Nephron (organoid): ENCODE results near the gene CLIC5.

ENCODE experiments used
- H3K27ac Mint-ChIP-seq, 3 experiments: 2 replicates each; pipeline ENCODE4 v1.8.0; 2020; ENCODE audit warnings: mixed read lengths in 3 of 3, mild to moderate bottlenecking in 2 of 3, moderate library complexity in 1 of 3
- H3K27me3 Mint-ChIP-seq: 2 replicates; pipeline ENCODE4 v1.8.0; 2021; ENCODE audit warnings: low read depth, mild to moderate bottlenecking, moderate library complexity, mixed read lengths
- H3K36me3 Mint-ChIP-seq: 2 replicates; pipeline ENCODE4 v1.8.0; 2020; ENCODE audit warnings: low read depth, mixed read lengths
- H3K4me1 Mint-ChIP-seq: 2 replicates; pipeline ENCODE4 v1.8.0; 2020; ENCODE audit warnings: mixed read lengths
- H3K4me3 Mint-ChIP-seq, 3 experiments: 2 replicates each; pipeline ENCODE4 v1.8.0; 2020; ENCODE audit warnings: mild to moderate bottlenecking in 3 of 3, mixed read lengths in 3 of 3, moderate library complexity in 2 of 3
- H3K9me3 Mint-ChIP-seq: 2 replicates; pipeline ENCODE4 v1.8.0; 2020; ENCODE audit warnings: mixed read lengths
- CTCF ChIP-seq, 3 experiments: fragments of 200-600 bp; sonication (generic); IDR thresholded peaks; one replicate each; pipeline ENCODE4 v1.5.0; 2021; ENCODE audit warnings: antibody characterized with exemption in 3 of 3; ENCODE audit not compliant: unreplicated experiment in 3 of 3

Gene CLIC5

DNA sequence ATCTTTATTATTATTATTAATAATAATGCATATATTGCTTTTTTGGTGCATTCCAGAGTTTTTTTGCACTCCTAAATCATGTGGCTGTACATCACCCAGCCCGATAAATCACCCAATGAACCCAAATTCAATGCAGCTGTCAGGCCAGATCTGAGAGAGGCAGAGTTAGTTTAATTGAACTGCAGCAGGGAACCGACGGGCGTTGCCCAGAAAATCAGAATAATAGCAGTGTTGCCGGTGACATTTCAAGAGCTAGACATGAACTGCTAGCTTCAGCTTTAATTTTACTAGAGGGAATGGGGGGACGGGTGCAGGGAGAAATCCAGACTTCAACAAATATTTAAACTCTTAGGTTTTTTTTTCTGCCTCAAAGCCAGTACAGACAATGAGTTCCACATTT lies 135.0 kb downstream of the CLIC5 start:
- H3K27me3 Mint-ChIP-seq: peaks cover 3% of the 10 kb centered on the region
- no peak for TF ChIP-seq CTCF (IDR thresholded peaks at IDR 0.05; ENCODE audit: unreplicated experiment in 3 of 3)

DNA sequence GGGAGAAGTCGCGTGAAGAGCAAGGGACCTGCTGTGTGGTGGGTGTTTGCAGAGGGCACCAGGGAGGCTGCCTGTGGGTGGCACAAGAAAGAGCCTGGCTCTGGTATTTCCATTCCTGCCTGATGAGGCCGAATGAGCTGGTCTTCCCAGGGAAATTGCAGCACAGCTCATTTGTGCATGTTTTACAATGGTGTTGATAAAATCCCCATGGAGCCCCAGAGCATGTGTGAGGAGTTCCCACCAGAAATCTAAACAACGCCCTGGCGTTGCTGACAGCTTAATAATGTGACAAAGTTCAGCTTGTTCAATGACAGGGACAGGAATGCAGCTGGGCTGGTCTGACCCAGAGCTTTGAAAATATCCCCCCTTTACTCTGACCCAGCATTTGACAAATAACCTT lies 135.5 kb downstream of the CLIC5 start:
- Mint-ChIP-seq H3K4me3 (no peak overlapping the region), H3K9me3 (no peaks in the 10 kb centered on the region), H3K4me1 (peaks cover 29% of the 10 kb centered on the region), H3K27ac (peak overlapping the region; percentile 61 to 85 (median 80)), H3K36me3 (peaks cover 4% of the 10 kb centered on the region), H3K27me3 (peaks cover 3% of the 10 kb centered on the region)
- no peak for TF ChIP-seq CTCF (IDR thresholded peaks at IDR 0.05; ENCODE audit: unreplicated experiment in 3 of 3)

More for the DNA sequence above, 135.0 kb downstream of the CLIC5 start:
- Mint-ChIP-seq H3K36me3 (peaks cover 4% of the 10 kb centered on the region), H3K4me3 (peak overlapping the region in 1 of 3 experiments; percentile 13), H3K4me1 (peaks cover 34% of the 10 kb centered on the region), H3K27ac (peak overlapping the region; percentile 80 to 85 (median 83)), H3K9me3 (no peaks in the 10 kb centered on the region)

- no peak for TF ChIP-seq CTCF (IDR thresholded peaks at IDR 0.05; ENCODE audit: unreplicated experiment in 3 of 3)
- H3K9me3 Mint-ChIP-seq: no peaks in the 10 kb centered on the region
- peaks cover 35% of the 10 kb centered on the region for H3K4me1 Mint-ChIP-seq
- H3K27ac Mint-ChIP-seq: no peak overlapping the region
- H3K4me3 Mint-ChIP-seq: no peak overlapping the region
- peaks cover 3% of the 10 kb centered on the region for H3K27me3 Mint-ChIP-seq
- no peaks in the 10 kb centered on the region for H3K36me3 Mint-ChIP-seq
Observed at GRCh38 chr6:45877970-45878590, 137.6 kb downstream of the CLIC5 start.

DNA sequence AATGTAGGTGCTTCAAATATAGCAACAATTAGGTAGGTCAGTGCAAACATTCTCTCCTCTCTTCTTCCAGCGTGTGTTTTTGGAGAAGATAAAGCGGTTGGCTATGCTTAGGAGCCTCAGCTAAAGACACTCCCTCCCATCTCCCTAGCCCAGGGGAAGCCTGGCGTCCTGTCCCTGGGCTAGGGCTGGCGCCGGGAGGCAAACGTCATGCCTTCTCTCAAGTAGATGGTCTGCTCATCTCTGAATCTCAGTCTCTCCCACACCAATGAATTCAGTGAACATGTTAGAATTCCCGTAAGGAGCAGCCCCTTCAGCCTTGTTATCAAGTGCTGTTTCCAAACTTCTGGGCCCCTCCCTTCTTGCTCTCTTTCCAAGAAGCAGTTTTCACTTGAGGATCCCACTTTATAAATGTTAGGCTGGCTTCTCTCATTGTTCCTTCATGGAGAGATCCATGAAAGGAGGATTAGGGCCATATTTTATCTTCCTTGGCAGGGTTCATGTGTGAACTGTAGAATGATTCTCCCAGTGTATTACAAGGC lies 142.8 kb downstream of the CLIC5 start:
- Mint-ChIP-seq H3K4me1 (peaks cover 27% of the 10 kb centered on the region), H3K27ac (peak overlapping the region in 1 of 3 experiments; percentile 75), H3K4me3 (peak overlapping the region in 1 of 3 experiments; percentile 26), H3K36me3 (no peaks in the 10 kb centered on the region), H3K9me3 (no peaks in the 10 kb centered on the region), H3K27me3 (peaks cover 6% of the 10 kb centered on the region)
- no peak for TF ChIP-seq CTCF (IDR thresholded peaks at IDR 0.05; ENCODE audit: unreplicated experiment in 3 of 3)

DNA sequence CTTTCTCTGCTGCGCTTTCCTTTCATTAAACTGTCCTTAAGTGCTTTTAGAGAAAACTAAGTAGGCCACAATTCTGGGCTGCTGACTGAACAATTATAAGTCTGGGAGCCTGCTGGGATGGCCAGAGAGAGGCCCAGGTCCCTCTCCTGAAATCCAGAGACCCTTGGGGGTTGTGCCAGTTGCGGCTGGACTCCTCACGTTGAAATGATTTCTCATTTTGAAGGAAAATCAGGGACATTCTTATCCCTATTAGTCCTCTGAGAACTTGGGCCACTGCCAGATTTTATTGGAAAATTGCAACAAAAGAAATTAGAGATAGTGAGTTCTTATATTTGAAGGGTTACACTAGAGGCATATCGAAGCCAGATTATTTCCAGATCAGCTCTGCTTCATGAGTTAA lies 145.1 kb downstream of the CLIC5 start:
- H3K4me1 Mint-ChIP-seq: peaks cover 27% of the 10 kb centered on the region
- no peak overlapping the region for H3K4me3 Mint-ChIP-seq
- peaks cover 8% of the 10 kb centered on the region for H3K27me3 Mint-ChIP-seq
- H3K27ac Mint-ChIP-seq: peak overlapping the region in 1 of 3 experiments; percentile 16
- no peaks in the 10 kb centered on the region for H3K36me3 Mint-ChIP-seq
- no peaks in the 10 kb centered on the region for H3K9me3 Mint-ChIP-seq
- TF ChIP-seq CTCF (IDR thresholded peaks at IDR 0.05; ENCODE audit: unreplicated experiment in 3 of 3): no peak

DNA sequence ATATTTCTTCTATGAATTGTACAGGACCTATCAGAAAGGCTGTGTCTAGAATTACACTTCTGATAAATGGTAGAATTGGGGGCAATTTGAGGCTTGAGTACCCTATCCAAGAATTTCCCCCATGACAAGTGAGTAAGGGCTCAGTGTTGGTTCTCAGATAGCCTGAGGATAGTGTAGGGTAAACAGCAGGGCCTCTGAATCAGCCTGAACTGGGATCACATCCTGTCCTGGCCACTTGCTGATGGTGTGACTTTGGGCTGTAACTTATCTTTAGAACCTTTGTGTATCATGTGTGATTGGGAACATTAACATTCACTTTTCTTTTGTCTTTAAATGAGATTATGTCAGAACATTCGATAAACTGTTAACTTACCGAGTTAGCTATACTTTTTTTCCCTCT lies 151.0 kb downstream of the CLIC5 start:
- Mint-ChIP-seq H3K4me3 (no peak overlapping the region), H3K27ac (no peak overlapping the region), H3K4me1 (peaks cover under 1% of the 10 kb centered on the region), H3K36me3 (no peaks in the 10 kb centered on the region), H3K9me3 (no peaks in the 10 kb centered on the region), H3K27me3 (peaks cover 18% of the 10 kb centered on the region)
- no peak for TF ChIP-seq CTCF (IDR thresholded peaks at IDR 0.05; ENCODE audit: unreplicated experiment in 3 of 3)
